Measurements from ENCODE around the gene PRICKLE2.

Gene PRICKLE2

DNA sequence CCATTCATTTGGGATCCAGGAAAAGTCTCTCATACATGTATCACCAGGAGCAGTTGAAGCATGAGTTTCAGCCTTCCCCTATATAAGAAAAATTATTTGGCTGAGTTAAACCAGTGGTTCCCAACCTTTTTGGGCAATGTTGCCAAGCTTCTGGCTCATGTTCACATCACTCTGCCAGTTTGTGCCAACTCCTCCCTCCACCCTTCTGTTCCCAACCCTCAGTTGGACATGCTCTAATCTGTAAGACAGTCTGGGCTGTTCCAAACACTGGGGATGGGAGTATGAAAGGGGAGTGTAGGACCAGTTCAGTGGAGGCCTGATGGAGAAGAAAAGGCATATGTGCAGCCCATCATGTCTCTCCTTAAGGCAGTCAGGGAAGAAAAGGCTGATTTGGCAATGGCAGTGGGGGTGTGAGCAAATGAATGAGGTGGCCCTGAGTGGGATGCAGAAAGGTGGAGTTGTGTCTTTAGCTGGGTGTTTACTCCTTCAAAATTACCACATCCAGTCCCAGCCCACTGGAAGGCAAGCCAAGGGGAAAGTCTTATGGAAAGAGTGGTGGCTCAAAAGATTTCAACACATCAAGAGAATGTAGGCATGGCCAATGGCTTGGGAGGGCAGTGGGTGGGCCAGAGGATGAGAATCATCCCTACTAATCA is 32.0 kb upstream of the PRICKLE2 start:
- H3K27ac ChIP-seq = no peak overlapping the region
- no peak for DNase-seq
- H3K4me3 ChIP-seq (ENCODE audit: low read depth, low read length) = no peak overlapping the region
- no peaks in the 10 kb centered on the region for H3K36me3 ChIP-seq (replicated peaks)
- in situ Hi-C loops (cut with HindIII; ENCODE audit: low pct_ligation_motif_present, low sequenced_read_pairs) = no loop called here
- TF ChIP-seq, protein P1, sequence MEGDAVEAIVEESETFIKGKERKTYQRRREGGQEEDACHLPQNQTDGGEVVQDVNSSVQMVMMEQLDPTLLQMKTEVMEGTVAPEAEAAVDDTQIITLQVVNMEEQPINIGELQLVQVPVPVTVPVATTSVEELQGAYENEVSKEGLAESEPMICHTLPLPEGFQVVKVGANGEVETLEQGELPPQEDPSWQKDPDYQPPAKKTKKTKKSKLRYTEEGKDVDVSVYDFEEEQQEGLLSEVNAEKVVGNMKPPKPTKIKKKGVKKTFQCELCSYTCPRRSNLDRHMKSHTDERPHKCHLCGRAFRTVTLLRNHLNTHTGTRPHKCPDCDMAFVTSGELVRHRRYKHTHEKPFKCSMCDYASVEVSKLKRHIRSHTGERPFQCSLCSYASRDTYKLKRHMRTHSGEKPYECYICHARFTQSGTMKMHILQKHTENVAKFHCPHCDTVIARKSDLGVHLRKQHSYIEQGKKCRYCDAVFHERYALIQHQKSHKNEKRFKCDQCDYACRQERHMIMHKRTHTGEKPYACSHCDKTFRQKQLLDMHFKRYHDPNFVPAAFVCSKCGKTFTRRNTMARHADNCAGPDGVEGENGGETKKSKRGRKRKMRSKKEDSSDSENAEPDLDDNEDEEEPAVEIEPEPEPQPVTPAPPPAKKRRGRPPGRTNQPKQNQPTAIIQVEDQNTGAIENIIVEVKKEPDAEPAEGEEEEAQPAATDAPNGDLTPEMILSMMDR (IDR thresholded peaks at IDR 0.05; ENCODE audit: low read depth, low read length, missing control alignments) = no peak
- H3K27me3 ChIP-seq (replicated peaks) = no peaks in the 10 kb centered on the region

DNA sequence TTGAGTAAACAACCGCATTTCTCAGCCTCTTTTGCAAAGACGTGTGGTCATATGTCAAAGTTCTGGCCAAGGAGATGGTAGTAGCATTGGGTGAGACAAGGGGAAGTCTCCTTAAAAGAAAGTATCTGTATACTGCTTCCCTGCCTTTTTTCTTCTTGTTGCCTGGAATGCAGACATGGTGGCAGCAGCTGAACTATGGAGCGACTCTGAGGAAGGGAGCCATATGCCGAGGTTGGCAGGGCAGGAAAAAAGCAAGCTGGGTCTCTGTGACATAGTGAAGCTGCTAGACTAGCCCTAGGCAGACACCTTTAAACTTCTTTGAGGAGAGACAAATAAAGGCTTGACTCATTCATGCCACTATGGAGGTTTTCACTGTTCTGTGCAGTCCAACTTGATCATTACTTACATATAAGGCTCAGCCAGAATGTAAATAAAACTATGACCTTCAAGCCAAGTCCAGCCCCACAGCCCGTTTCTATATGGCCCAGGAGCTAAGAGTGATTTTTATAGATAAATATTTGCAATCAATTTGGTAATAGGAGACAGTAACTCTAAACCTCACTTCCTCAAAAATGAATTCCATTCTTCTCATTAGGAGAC is 30.6 kb upstream of the PRICKLE2 start:
- no peak for DNase-seq
- in situ Hi-C loops (cut with HindIII; ENCODE audit: low pct_ligation_motif_present, low sequenced_read_pairs) = no loop called here
- Histone ChIP-seq H3K27ac (no peak overlapping the region), H3K4me3 (ENCODE audit: low read depth, low read length) (no peak overlapping the region), H3K27me3 (replicated peaks) (no peaks in the 10 kb centered on the region), H3K36me3 (replicated peaks) (no peaks in the 10 kb centered on the region)
- TF ChIP-seq, protein P1 (IDR thresholded peaks at IDR 0.05; ENCODE audit: low read depth, low read length, missing control alignments) = no peak

DNA sequence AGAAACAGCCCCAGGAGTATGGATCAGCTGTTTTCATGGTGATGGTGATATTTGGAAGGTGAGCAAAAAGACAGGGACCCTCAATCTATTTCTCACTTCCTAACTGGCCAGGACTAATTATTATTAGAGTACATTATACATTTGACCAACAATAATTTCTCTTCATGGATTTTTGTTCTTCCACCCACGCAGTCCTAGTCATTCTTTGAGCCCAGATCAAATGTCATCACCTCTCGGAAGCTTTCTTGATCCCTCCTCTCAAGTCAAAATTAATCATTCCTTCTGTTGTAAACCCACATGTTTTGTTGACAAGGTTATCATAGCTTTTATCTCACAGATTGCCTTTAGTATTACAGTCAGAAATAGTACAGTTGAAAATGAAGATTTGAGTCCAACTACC is 29.2 kb upstream of the PRICKLE2 start:
- DNase-seq = no peak
- in situ Hi-C loops (cut with HindIII; ENCODE audit: low pct_ligation_motif_present, low sequenced_read_pairs) = no loop called here
- H3K4me3 ChIP-seq (ENCODE audit: low read depth, low read length) = no peak overlapping the region
- TF ChIP-seq, protein P1 (IDR thresholded peaks at IDR 0.05; ENCODE audit: low read depth, low read length, missing control alignments) = no peak
- H3K27me3 ChIP-seq (replicated peaks) = no peaks in the 10 kb centered on the region
- H3K36me3 ChIP-seq (replicated peaks) = no peaks in the 10 kb centered on the region
- no peak overlapping the region for H3K27ac ChIP-seq

DNA sequence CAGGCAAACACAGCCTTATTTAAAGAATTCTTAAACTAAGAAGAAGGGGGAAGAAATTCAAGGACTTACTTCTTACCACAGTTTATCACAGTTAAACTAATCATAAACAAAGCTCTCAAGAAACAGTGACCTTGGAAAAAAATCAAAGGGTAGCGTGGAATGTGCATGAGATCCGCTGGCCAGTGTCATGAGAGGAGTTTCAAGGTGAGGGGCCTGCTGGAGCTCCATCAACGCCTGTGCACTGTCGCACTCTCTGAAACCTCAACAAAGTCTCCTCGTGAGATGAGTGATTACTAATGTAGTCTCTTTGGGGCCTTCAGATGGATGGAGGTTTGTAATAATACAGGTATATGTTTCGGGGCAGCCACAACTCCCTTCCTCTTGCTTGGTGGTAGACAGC is 28.4 kb upstream of the PRICKLE2 start:
- no peak for DNase-seq
- H3K36me3 ChIP-seq (replicated peaks) = no peaks in the 10 kb centered on the region
- H3K4me3 ChIP-seq (ENCODE audit: low read depth, low read length) = no peak overlapping the region
- TF ChIP-seq, protein P1 (IDR thresholded peaks at IDR 0.05; ENCODE audit: low read depth, low read length, missing control alignments) = no peak
- in situ Hi-C loops (cut with HindIII; ENCODE audit: low pct_ligation_motif_present, low sequenced_read_pairs) = no loop called here
- no peak overlapping the region for H3K27ac ChIP-seq
- H3K27me3 ChIP-seq (replicated peaks) = no peaks in the 10 kb centered on the region

DNA sequence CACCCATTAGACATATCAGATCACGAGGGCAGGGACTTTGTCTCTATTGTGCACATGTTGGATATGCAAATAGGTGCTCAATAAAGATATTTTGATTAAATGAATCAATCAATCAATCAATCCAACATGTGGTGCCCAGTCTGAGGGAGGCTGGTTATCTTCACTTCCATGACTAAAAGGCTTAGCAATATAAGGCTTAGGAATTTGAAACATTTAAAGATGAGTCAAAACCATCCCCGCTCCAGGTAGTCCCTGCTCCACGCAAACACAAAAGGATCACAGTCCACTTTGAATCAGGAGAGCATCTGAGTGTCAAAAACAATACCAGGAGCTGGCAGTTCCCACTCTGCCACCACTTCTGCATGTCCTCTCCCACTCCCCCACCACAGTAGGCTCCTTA is 25.8 kb upstream of the PRICKLE2 start:
- H3K27ac ChIP-seq = no peak overlapping the region
- in situ Hi-C loops (cut with HindIII; ENCODE audit: low pct_ligation_motif_present, low sequenced_read_pairs) = no loop called here
- H3K36me3 ChIP-seq (replicated peaks) = no peaks in the 10 kb centered on the region
- DNase-seq = no peak
- TF ChIP-seq, protein P1 (IDR thresholded peaks at IDR 0.05; ENCODE audit: low read depth, low read length, missing control alignments) = no peak
- H3K27me3 ChIP-seq (replicated peaks) = no peaks in the 10 kb centered on the region
- H3K4me3 ChIP-seq (ENCODE audit: low read depth, low read length) = no peak overlapping the region
